ENCODE data around the gene METTL8. TPM values are rescaled to one million over a fixed set of nuclear protein-coding genes. Genes with fewer than 3 reads are reported as not detected.

METTL8 gene
- total RNA-seq, 8 experiments from 2014 or later: 5.2 to 36.9 (median 8.2) TPM

DNA sequence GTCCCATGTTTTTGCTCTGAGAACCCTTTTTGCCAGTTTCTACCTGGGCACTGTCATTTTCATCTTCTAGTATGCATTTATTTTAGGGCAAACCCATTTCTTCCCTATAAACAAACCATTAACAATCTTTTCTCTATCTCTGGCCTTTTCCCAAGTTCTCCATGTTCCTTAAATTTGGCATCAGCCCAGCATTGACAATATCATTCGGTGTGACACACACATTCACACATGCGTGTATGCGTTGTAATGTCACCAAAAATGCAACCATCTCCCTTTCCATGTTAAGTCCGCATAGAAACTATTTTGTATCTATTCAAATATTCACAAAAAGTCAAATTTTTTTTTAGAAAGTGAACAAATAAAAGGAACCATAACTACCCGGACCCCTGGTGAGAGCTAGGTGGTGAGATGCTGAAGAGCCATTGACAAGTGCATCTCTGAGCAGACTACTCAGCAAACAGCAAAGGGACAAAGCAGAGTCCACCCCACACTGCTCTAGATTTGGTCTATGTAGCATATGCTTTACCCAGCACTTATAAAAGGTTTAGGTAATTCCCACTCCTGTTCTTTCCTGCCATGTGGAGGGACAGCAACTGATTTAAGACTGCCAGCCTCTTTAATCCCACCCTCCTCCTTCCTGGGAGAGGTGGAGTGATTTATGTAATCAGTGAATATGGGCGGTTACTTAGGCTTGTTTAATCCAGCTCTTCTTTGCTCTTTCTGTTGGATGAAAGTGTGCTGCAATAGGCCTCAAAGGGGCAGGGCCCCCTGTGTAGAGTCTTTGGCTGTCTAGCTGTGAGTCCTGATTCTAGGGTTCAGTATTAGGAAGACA lies 124.1 kb downstream of the METTL8 start:
- peak overlapping the region in 1 of 2 donors; percentile 8 for H3K27ac ChIP-seq
- in situ Hi-C loops (cut with MboI; ENCODE audit: low pct_unique_long_range_greater_than_20kb in 2 of 9, low sequenced_read_pairs in 9 of 9, unreplicated experiment in 9 of 9): no loop called here
- peaks cover 9 to 10% of the 10 kb centered on the region in 2 donors for H3K4me1 ChIP-seq (replicated peaks in 1 of 2)
- peak; percentile 77 to 99 (median 96) for ATAC-seq (replicated peaks in 6 of 8)
- H3K4me3 ChIP-seq: no peak overlapping the region
- 46 to 100% (median 89%) methylated on average over 2 to 6 of the region's 6 CpGs; no CpG with 5 or more reads in 1 of the 10 experiments for WGBS, 10 experiments

DNA sequence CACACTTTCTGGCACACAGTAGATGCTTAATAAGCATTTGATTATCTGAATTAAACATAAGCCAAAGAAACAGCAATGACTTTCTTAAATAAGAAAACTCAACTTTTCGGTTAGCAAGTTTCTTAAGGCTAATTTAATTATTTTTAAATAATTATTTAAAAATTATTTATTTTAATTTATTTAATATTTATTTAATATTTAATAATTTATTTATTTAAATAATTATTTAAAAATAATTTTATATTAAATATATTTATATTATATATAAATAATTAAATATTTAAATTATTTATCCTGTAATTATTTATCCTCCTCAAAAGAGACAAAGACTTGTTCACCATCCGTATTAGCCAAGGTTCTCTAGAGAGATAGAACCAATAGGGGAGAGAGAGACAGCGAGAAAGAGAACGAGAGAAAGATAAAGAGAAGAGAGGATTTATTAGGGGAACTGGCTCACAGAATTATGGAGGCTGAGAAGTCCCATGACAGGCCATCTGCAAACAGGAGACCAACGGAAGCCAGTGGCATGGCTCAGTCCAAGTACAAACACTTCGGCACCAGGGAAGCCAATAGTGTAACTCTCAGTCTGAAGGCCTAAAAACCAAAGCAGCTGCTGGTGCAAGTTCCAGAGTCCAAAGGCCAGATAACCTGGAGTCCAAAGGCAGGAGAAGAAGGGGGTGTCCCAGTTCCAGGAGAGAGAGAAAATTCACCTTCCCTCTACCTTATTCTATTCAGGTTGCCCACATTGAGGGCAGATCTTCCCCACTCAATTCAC lies 125.3 kb downstream of the METTL8 start:
- WGBS, 10 experiments: 79 to 100% (median 94%) methylated on average over 2 to 6 of the region's 6 CpGs; no CpG with 5 or more reads in 2 of the 10 experiments
- no peak overlapping the region for H3K27ac ChIP-seq
- no peak for ATAC-seq (replicated peaks in 6 of 8)

GRCh38 chr2:171307560-171307959 lies 126.2 kb downstream of the METTL8 start:
- in situ Hi-C loops (cut with MboI; ENCODE audit: low pct_unique_long_range_greater_than_20kb in 2 of 9, low sequenced_read_pairs in 9 of 9, unreplicated experiment in 9 of 9): no loop called here
- 89 to 100% (median 97%) methylated on average over 1 to 4 of the region's 4 CpGs for WGBS, 10 experiments
- no peak for ATAC-seq (replicated peaks in 6 of 8)
- peaks cover 9 to 10% of the 10 kb centered on the region in 2 donors for H3K4me1 ChIP-seq (replicated peaks in 1 of 2)
- H3K27ac ChIP-seq: no peak overlapping the region
- no peak overlapping the region for H3K4me3 ChIP-seq

More for the DNA sequence above, 125.3 kb downstream of the METTL8 start:
- in situ Hi-C loops (cut with MboI; ENCODE audit: low pct_unique_long_range_greater_than_20kb in 2 of 9, low sequenced_read_pairs in 9 of 9, unreplicated experiment in 9 of 9): no loop called here
- Histone ChIP-seq H3K4me1 (replicated peaks in 1 of 2) (peaks cover 9 to 10% of the 10 kb centered on the region in 2 donors), H3K4me3 (no peak overlapping the region)

- peaks cover 0 to 2% of the 10 kb centered on the region in 2 donors for H3K4me1 ChIP-seq (replicated peaks in 1 of 2)
- H3K4me3 ChIP-seq: no peak overlapping the region
- WGBS, 10 experiments: 0 to 100% (median 79%) methylated on average over 2 of the region's 2 CpGs
- H3K27ac ChIP-seq: no peak overlapping the region
- ATAC-seq (replicated peaks in 6 of 8): peak in 1 of 8 experiments; percentile 42
- in situ Hi-C loops (cut with MboI; ENCODE audit: low pct_unique_long_range_greater_than_20kb in 2 of 9, low sequenced_read_pairs in 9 of 9, unreplicated experiment in 9 of 9): no loop called here
Measured at GRCh38 chr2:171297956-171298355, 135.8 kb downstream of the METTL8 start.

DNA sequence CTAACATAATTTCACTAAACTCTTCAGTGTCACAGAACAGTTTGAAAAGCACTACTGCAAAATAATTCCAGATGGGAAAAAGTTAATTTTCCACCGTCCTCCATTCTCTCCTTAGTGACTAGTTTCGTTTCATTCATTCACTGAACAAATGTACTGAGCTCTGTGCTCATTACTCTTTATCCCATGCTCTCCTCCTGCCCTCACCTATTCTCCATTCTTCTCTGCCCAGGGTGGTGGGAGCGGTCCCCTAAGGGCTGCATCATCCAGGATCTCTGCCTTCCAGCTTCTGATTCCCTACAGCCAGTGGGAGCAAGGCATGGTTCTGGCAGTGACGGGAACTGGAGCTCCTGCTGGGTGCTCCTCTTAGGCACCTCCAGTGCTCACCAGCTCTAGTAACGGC lies 139.2 kb downstream of the METTL8 start:
- no peak overlapping the region for H3K4me3 ChIP-seq
- H3K27ac ChIP-seq: no peak overlapping the region
- 15 to 100% (median 89%) methylated on average over 1 to 5 of the region's 5 CpGs; no CpG with 5 or more reads in 2 of the 10 experiments for WGBS, 10 experiments
- in situ Hi-C loops (cut with MboI; ENCODE audit: low pct_unique_long_range_greater_than_20kb in 2 of 9, low sequenced_read_pairs in 9 of 9, unreplicated experiment in 9 of 9): no loop called here
- ATAC-seq (replicated peaks in 6 of 8): no peak
- peaks cover 0 to 2% of the 10 kb centered on the region in 2 donors for H3K4me1 ChIP-seq (replicated peaks in 1 of 2)

GRCh38 chr2:171293661-171294060 lies 140.1 kb downstream of the METTL8 start:
- ATAC-seq (replicated peaks in 6 of 8): peak in 1 of 8 experiments; percentile 47
- 46 to 91% (median 88%) methylated on average over 2 to 5 of the region's 5 CpGs for WGBS, 10 experiments
- Histone ChIP-seq H3K4me1 (replicated peaks in 1 of 2) (peaks cover 0 to 2% of the 10 kb centered on the region in 2 donors), H3K4me3 (no peak overlapping the region), H3K27ac (no peak overlapping the region)
- in situ Hi-C loops (cut with MboI; ENCODE audit: low pct_unique_long_range_greater_than_20kb in 2 of 9, low sequenced_read_pairs in 9 of 9, unreplicated experiment in 9 of 9): no loop called here

DNA sequence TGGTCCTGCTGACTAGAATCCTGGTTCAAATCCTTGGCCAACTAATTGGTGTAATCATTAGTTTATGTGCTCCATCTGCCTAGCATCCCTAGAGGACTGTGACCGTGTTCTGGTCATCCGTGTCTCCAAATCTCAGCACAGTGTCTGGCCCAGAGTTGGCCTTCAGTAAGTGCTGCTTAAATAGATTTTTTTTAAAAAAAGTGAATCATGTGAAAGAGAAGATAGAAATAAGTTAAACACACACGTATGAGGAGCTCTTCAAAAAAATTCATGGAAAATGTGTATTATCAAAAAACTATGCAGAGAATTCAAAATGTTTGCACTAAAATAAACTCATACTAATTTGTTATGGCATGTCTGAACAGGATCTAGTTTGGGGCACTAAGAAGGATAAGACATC lies 143.8 kb downstream of the METTL8 start:
- H3K4me3 ChIP-seq: no peak overlapping the region
- WGBS, 10 experiments: 38 to 95% (median 79%) methylated on average over 1 to 3 of the region's 3 CpGs
- ATAC-seq (replicated peaks in 6 of 8): no peak
- peaks cover 4 to 7% of the 10 kb centered on the region in 2 donors for H3K4me1 ChIP-seq (replicated peaks in 1 of 2)
- no peak overlapping the region for H3K27ac ChIP-seq
- in situ Hi-C loops (cut with MboI; ENCODE audit: low pct_unique_long_range_greater_than_20kb in 2 of 9, low sequenced_read_pairs in 9 of 9, unreplicated experiment in 9 of 9): no loop called here

DNA sequence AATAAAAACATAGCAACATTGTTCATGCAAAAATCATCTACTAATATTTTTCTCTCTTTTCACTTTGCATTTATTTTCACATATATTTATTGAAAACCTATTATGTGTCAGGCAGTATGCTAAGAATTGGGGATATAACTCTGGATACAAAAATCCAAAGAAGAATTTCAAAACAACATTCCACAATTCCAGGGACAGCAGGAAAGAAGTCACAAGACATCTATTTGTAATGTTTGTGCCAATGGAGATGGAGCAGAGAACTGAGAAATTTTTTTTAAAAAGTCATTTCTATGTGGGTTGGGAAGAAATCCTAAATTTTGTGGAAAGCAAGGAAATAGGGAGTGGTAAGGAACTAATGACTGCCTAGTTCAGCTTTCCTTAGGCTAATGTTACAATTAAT lies 144.5 kb downstream of the METTL8 start:
- H3K4me1 ChIP-seq (replicated peaks in 1 of 2): peaks cover 4 to 7% of the 10 kb centered on the region in 2 donors
- no peak for ATAC-seq (replicated peaks in 6 of 8)
- H3K27ac ChIP-seq: no peak overlapping the region
- H3K4me3 ChIP-seq: no peak overlapping the region
- in situ Hi-C loops (cut with MboI; ENCODE audit: low pct_unique_long_range_greater_than_20kb in 2 of 9, low sequenced_read_pairs in 9 of 9, unreplicated experiment in 9 of 9): no loop called here

DNA sequence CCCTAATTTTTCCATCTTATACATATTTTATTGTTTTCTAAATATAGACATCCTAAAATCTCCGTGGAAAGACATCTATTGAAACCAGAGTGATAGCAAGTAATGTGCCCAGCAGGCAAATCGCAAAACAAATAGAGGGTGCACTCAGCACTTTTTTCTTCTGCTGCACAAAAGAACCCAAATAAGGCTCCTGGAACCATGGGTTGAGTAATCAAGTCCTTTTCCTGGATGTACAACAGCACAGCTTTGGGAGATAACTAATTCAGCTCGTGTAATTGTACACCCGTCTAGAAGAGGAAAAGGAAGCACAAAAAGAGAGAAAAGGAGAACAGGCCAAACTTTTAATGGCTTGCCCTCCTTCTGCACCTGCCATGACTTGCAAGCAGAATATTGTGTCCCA lies 146.2 kb downstream of the METTL8 start:
- 20 to 100% (median 59%) methylated on average over 1 to 4 of the region's 4 CpGs for WGBS, 10 experiments
- in situ Hi-C loops (cut with MboI; ENCODE audit: low pct_unique_long_range_greater_than_20kb in 2 of 9, low sequenced_read_pairs in 9 of 9, unreplicated experiment in 9 of 9): no loop called here
- H3K4me3 ChIP-seq: no peak overlapping the region
- ATAC-seq (replicated peaks in 6 of 8): peak in 4 of 8 experiments; percentile 14 to 45 (median 24)
- H3K27ac ChIP-seq: no peak overlapping the region
- peaks cover 4% of the 10 kb centered on the region in 2 donors for H3K4me1 ChIP-seq (replicated peaks in 1 of 2)

DNA sequence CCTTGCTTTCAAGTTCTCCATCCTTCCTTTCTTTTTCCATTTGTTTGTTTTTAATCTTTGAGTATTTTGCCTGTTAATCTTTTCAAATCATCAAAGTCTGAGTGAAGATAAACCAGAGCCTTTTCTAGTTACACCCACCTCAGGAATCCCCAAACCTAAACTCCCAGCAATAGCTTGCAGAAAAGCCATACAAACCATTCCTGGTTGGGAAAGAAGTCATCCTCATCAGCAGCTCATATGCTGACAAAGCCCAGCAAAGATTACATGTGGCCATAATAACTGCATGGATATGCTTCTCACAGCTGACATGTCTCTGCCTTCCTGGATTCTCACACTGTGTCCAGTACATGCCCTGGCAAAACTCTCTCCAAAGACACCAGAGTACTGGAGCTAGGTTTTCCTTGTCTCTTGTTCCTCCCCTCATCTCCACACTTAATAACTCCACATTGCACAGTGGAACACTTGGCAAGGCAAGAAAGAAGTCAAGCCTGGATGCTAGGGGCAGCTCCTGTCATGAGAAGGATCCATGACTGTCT lies 146.7 kb downstream of the METTL8 start:
- Histone ChIP-seq H3K4me3 (no peak overlapping the region), H3K27ac (no peak overlapping the region), H3K4me1 (replicated peaks in 1 of 2) (peaks cover 4% of the 10 kb centered on the region in 2 donors)
- peak in 3 of 8 experiments; percentile 55 to 85 (median 83) for ATAC-seq (replicated peaks in 6 of 8)
- in situ Hi-C loops (cut with MboI; ENCODE audit: low pct_unique_long_range_greater_than_20kb in 2 of 9, low sequenced_read_pairs in 9 of 9, unreplicated experiment in 9 of 9): no loop called here

GRCh38 chr2:171281110-171281509 lies 152.7 kb downstream of the METTL8 start:
- 40 to 80% (median 60%) methylated on average over 1 to 3 of the region's 3 CpGs; no CpG with 5 or more reads in 1 of the 10 experiments for WGBS, 10 experiments
- Histone ChIP-seq H3K4me3 (no peak overlapping the region), H3K27ac (no peak overlapping the region), H3K4me1 (replicated peaks in 1 of 2) (no peaks in the 10 kb centered on the region)
- in situ Hi-C loops (cut with MboI; ENCODE audit: low pct_unique_long_range_greater_than_20kb in 2 of 9, low sequenced_read_pairs in 9 of 9, unreplicated experiment in 9 of 9): no loop called here
- peak in 7 of 8 experiments; percentile 40 to 100 (median 96) for ATAC-seq (replicated peaks in 6 of 8)

DNA sequence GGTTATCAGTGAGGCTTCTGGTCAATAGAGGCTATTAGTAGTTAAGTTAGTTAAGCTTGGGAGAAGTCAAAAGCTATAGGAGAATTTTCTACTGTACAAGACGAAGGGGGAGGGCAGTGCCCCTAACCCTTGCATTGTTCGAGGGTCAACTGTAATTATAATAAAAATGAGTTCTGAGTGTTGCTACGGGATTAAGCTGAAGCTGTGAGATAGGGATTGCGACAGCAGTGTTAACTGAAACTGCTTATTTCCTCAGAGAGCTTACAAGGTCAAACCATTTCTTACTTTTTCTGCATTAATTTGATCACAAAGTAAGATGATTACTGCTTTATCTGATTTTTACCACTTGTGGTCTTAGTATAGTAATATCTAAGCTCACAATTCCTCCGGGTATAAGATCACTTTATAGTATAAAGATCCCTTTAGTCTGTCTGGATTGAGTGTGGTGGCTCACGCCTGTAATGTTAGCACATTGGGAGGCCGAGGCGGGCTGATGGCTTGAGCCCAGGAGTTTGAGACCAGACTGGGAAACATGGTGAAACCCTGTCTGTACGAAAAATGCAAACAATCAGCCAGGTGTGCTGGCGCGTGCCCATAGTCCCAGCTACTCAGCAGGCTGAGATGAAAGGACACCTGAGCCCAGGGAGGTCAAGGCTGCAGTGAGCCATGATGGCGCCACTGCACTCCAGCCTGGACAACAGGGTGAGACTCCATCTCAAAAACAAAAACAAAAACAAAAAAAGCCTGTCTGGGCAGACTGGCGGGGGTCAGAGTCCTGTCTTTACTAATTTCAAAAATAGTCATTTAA lies 153.6 kb downstream of the METTL8 start:
- Histone ChIP-seq H3K27ac (no peak overlapping the region), H3K4me1 (replicated peaks in 1 of 2) (no peaks in the 10 kb centered on the region), H3K4me3 (no peak overlapping the region)
- in situ Hi-C loops (cut with MboI; ENCODE audit: low pct_unique_long_range_greater_than_20kb in 2 of 9, low sequenced_read_pairs in 9 of 9, unreplicated experiment in 9 of 9): no loop called here
- no peak for ATAC-seq (replicated peaks in 6 of 8)
- 72 to 98% (median 84%) methylated on average over 3 to 10 of the region's 13 CpGs for WGBS, 10 experiments
